GM21723 (cell line): Measurements from ENCODE around the gene NEK5.
A peak's percentile ranks its signal among the peaks of the same experiment; 100 is the strongest.

Experiments
- ATAC-seq: cut with Tn5 transposase; IDR thresholded peaks from one replicate; pipeline ENCODE4 v1.9.1; 2021; ENCODE audit warnings: mild to moderate bottlenecking, moderate library complexity; ENCODE audit not compliant: unreplicated experiment

The NEK5 gene

DNA sequence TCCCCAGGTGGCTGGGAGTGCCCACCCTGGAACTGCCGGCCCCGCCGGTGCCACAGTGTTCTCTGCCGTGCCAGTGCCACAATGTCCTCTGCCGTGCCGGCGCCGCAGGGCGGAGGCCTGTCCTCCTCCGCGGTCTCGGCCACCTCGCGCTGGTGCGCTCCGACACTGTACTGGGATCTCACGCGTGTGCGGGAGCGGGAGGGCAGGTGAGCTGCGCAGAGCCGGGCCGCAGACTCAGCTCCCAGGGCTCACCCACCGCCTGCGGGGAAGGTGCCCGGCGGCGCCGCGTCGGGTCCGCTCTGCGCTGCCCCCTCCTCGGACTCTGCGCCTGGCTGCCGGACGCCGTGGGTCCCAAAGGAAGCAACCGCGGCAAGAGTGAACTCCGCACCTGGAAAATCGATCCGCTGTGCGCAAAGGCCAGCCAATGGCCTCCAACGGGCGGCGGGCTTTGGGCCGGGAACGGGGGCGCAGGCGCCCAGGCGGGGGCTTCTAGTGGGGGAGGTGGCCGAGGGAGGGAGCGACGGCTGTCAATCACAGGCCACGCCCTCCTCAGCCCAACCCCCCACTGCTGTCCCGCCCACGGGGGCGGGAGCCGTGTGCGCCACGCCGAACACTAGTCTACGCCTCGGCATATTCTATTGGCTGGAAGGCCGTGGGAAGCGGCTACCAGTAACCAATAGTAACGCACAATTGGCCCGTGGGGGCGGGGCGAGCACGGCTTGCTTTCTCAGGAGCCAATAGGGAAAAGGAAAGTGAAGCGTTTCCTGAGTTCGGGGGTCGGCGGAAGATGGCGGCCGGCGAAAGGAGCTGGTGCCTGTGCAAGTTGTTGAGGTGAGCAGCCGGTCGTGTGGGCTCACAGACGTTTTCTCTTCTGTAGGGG, 117.0 kb downstream of the NEK5 start, which contains the start of gene ALG11:
ALG11 (plus strand) TSS at position 767 of the 880 bp plus-strand sequence; CDS start at position 788, 21 bp downstream.
- ATAC-seq = peak; percentile 99

- ATAC-seq = peak; percentile 10
Measured at GRCh38 chr13:52010890-52011631, 117.8 kb downstream of the NEK5 start, which contains the start of gene ATP7B. Gene ATP7B, minus strand, starts transcription at chr13:52011450. Its CDS starts 113 bp downstream, at chr13:52011337.

- no peak for ATAC-seq
Measured at GRCh38 chr13:52009946-52010345, 118.9 kb downstream of the NEK5 start.

- ATAC-seq = no peak
Measured at GRCh38 chr13:52006523-52007245, 122.2 kb downstream of the NEK5 start.

- no peak for ATAC-seq
Measured at GRCh38 chr13:52005841-52006522, 122.9 kb downstream of the NEK5 start.

- no peak for ATAC-seq
Measured at GRCh38 chr13:52004511-52005170, 124.2 kb downstream of the NEK5 start.

DNA sequence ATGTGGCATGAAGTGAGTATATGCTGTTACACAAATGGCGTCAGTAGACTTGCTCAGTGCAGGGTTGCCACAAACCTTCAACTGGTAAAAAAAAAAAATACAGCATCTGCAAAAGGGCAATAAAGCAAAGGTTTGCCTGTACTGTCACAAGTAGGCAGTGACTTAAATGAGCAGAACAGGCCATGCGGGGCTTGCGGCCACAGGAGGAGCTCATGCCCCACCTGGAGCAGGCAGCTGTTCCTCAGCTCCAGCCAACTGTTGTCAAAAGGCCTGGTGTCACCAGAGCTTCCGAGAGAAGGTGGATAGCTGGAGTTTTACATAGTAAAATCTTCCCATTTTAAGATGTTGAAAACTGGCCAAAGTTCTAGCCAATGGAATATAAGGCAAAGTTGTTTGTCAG, 125.3 kb downstream of the NEK5 start:
- no peak for ATAC-seq

DNA sequence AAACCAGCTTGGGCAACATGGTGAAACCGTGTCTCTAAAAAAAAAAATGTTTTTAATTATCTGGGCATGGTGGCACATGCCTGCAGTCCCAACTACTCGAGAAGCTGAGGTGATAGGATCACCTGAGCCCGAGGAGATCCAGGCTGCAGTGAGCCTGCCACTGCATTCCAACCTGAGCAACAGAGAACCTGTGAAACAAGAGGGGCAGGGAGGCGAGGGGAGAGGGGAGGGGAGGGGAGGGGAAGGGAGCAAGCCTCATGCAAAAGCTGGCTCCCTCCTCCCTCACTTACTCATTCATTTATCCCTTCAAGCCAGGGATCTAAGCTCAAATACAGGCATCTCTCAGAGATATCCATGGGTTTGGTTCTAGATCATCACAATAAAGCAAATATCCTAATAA, 126.5 kb downstream of the NEK5 start:
- ATAC-seq = no peak

DNA sequence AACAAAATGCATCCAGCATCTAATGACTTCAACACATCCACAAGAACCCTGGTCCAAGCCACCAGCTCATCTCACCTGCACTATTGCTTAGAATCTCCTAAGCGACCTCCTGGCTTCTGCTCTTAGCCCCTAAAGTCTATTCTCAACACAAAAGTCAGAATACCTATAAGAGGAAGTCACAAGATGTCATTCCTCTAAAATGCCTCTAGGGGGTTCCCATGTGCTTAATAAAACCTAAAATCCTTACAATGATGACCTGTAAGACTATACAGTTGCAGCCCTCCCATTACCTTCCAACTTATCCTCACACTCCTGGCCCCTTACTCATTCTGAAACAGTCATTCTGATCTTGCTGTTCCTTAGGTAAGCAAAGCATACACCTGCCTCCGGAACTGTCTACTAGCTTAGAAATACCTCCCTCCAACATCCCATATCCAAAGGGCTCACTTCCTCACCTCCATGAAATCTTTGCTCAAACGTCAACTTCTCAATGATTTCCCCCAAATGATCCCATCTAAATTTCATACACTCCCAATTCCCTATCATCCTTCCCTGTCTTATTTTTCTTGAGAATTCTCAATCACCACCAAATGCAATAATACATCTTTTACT, 127.6 kb downstream of the NEK5 start:
- peak; percentile 77 for ATAC-seq

DNA sequence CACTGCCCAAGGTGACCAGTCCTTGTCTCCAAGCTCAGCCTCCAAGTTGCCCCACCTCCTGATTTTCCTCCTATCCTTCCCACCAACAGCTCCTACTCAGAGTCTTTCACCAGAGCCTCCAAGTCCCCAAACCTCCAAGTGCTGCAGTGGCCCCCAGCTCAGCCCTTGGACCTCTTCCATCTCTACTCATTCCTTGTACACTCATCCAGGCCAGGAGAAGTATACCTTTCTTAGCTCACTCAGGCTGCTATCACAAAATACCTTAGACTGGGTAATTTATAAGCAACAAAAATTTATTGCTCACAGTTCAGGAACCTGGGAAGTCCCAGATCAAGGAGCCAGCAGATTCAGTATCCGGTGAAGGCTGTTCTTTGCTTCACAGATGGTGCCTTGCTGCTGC, 129.0 kb downstream of the NEK5 start:
- ATAC-seq = no peak

GRCh38 chr13:51999510-51999911, 129.4 kb downstream of the NEK5 start:
- no peak for ATAC-seq

- ATAC-seq = no peak
Measured at GRCh38 chr13:51998723-51999509, 130.0 kb downstream of the NEK5 start.

DNA sequence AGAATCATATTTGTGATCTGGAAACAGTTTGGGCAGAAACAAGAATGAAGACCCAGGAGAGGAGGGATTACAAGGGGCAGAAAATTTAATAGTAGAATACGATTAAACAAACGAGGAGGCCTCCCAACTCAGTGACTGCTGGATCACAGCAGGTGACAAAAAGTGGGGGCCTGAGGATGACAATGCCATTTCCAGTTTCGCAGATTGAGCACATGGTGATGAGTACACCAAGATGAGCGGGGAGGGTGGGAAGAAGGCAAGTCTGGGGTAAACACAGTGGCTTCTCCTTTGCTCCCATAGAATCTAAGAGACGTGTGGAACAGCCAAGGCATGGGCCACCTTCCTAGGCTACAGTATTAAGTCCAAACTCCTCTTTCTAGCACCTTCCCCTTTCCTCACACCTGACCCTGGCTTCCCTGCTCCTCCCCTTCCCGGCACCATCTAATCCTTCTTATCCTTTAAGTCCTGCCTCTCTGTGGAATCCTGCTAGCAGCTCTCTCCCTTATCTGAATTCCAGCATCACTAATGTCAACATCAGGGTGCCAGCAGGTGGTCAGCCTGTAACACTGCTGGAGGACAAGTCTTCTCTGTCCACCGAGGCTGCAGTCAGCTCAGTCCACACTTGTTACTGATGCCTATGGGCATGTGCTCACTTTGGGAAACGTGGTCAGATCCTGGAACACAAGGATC, 131.1 kb downstream of the NEK5 start:
- ATAC-seq = no peak

DNA sequence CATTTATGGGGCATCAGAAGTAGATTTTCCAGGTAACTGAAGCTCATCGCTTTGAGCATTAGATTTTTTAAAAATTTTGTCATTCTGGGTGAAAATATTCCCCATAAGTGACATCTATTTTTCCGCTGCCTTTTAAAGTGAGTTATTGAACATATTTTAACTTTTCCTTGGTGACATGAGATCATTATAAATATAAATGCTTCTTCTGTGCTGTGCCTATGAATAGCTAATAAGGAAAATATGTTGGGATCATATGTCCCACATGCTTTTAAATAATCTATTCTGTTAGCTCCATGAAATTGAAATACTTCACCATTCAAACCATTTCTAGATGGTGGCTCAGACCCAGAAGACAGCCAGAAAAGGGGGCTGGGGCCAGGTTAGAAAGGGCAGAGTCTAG, 131.7 kb downstream of the NEK5 start:
- ATAC-seq = no peak

DNA sequence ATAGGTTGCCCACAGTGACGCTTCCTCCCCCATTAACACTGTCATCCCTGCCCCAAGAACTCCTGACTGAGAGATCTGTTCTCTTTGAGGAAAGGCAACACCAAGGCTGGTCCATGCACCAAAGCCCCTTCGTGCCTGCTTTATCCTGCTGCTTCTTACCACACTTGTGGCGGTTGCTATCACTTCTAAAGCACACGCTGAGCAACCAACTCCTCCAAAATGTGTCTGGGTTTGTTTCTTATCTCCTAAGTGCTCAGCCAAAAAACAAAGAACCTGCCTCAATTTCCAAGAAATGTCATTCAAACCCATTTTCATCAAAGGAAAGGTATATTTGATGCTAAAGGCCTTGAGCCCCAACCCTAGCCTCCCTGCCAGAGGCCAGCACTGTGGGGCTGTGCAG, 132.2 kb downstream of the NEK5 start:
- ATAC-seq = no peak

- ATAC-seq = no peak
Measured at GRCh38 chr13:51995677-51996551, 133.0 kb downstream of the NEK5 start.

DNA sequence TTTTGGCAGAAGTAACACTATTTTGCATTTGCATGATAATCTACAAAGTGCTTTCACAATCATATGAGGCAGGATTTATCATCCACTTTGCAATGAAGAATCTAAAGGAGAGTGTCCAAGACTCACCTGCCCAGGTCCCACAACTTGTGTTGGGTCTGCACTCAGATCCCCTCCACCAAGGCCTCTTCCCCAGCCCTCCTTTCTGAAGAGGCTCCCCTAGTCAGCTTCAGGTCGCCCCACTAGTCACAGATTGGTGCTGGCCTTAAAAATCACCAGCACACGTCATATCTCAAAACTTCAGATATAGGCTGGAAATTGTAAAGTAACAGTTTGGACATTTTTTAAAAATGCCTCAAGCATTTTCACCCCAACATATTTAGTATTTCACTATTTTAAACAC, 135.2 kb downstream of the NEK5 start:
- no peak for ATAC-seq
